HG02798 (cell line): Measurements from ENCODE around the gene RAB8B.

Experiments used
- ATAC-seq: cut with Tn5 transposase; IDR thresholded peaks from one replicate; pipeline ENCODE4 v1.9.1; 2021; ENCODE audit warnings: mild to moderate bottlenecking; ENCODE audit not compliant: unreplicated experiment, poor library complexity

The RAB8B gene

GRCh38 chr15:63301088-63301487 is 111.7 kb downstream of the RAB8B start:
- no peak for ATAC-seq

DNA sequence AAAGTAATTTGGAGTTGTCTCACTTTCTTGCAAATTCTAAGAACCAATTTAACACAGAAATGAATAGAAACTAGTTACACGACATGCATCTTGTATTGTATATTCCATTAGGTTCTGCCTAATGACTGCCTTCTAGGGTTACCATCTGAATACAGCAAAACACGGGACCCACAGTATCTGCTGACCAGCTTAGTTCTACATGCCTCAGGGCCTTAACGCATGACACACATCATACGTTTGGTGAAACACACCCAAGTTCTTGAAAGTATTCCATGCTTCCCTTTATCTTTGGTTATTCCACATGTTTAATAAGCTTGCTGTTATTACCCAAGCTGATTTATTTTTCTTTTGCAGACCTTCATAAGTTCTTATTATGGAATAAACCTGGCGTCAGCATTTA is 115.9 kb downstream of the RAB8B start:
- ATAC-seq = no peak

DNA sequence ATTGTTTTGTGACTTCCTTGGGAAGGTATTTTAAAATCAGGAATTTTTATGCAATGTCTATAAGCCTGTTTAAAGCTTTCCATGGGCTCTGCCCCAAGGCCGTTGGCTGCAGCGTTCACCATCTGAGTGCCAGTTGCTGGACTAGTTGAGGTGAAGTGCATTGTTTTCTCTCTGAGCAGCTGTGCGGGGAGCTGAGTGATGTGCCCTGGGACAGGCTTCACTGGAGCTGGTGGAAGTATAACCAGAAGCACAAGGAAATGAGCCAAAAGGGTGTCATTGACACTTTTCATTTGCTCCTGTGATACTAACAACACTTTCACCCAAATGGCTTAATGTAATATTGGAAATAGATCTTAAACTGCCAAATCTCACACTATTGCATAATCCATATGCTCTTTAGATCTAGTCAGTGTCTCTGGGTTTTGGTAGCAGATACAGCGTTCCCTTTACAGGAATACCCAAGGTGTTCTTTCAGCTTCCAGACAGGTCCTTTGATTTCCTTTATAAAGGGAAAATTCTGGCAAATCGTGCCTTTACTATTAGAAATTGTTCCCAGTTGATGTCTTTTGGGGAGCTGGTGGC is 117.2 kb downstream of the RAB8B start:
- no peak for ATAC-seq

GRCh38 chr15:63308491-63308890 is 119.1 kb downstream of the RAB8B start:
- no peak for ATAC-seq

DNA sequence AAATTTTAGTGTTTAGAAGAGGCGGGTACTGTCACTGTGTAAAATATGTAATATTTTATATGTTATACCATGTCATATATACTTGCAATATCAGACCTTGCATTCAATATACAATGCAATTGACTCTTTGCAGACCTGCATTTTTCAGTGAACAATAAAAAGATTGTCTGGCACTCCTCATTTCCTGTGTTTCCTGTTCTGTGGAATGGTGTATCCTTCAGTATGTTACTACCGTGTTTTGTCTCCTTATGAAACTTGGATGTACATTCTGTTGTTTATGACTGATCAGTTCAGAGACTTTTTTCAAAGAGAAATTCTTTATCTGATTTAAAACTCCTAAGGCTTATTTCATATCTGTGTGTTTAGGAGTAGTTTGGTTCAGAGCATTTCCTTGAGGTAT is 119.5 kb downstream of the RAB8B start:
- no peak for ATAC-seq

DNA sequence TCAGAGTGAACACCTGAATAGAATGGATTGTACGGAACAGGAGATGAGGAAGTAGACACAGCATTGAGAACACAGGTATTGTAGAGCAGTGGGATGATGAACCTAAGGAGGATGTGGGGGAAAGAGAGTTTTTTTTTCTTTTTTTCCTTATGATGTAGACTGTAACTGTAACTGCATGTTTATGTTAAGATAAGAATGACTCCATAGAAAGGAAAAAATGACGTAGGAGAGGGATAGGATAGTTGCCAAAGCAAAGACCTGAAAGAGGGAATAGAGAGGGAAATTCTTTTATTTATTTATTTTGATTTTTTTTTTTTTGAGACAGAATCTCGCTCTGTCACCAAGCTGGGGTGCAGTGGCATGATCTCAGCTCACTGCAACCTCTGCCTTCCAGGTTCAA is 121.2 kb downstream of the RAB8B start:
- no peak for ATAC-seq

DNA sequence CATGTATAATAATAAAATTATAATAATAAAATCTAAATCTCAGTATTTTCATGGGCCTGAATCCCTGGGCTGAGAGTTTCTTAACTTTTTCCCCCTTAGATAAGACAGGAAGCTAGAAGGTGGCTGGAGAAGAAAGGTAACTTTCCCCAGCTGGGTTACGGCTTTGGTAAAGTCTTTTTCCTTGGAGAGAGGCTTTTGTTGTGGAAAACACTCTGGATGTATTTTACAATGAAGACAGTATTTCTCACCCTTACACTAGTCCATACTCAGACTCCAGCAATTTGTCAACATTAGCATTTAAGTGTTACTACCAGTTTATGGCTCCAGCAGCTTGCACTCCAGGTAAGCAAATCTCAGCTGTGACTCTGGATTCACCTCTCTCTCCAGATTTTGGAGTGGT is 122.9 kb downstream of the RAB8B start:
- no peak for ATAC-seq

DNA sequence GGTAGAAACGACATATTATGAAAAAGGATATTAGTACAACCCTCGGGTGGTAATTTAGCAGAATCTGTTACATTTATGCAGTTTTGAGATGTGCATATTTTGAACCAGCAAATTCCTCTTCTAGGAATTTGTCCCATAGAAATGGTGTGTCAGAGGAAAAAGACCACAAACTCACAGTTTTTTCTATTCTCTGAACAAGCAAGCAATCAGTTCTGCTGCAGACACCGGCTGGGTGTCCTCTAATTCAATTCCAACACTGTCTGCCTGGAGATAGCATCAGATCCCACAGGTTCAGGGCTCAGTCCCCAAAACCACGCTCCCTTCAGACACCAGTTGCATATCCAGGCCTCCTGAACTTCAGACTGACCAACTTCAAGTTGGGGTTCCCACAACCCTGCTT is 124.4 kb downstream of the RAB8B start:
- ATAC-seq = no peak

DNA sequence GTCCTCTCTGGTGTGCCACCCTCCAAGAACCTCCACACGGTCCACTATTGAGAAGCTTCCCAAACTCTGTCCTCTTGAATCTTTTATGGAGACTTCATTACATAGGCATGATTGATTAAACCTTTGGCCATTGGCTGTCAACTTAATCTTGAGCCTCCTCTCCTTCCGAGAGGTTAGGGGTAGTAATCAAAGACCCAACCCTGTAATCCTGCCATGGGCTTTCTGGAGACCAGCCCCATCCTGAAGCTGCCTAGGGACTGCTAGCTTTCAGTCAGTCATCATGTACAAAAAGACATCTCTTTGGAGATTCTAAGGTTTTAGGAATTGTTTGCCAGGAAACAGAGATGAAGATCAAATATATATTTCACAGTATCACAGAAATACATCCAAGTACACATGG is 125.0 kb downstream of the RAB8B start:
- no peak for ATAC-seq
